Kidney glomerular epithelial cell (primary cell): Measurements from ENCODE around the gene UBA7.
"Not testable (repeated sequence)": the region's sequence is repeated elsewhere in the genome, so short reads cannot be mapped to it uniquely, and the experiment has no call there.

Experiments used
- DNase-seq: peaks from one replicate; lab custom pipeline; 2025; lab: John Stamatoyannopoulos, UW

UBA7 gene

DNA sequence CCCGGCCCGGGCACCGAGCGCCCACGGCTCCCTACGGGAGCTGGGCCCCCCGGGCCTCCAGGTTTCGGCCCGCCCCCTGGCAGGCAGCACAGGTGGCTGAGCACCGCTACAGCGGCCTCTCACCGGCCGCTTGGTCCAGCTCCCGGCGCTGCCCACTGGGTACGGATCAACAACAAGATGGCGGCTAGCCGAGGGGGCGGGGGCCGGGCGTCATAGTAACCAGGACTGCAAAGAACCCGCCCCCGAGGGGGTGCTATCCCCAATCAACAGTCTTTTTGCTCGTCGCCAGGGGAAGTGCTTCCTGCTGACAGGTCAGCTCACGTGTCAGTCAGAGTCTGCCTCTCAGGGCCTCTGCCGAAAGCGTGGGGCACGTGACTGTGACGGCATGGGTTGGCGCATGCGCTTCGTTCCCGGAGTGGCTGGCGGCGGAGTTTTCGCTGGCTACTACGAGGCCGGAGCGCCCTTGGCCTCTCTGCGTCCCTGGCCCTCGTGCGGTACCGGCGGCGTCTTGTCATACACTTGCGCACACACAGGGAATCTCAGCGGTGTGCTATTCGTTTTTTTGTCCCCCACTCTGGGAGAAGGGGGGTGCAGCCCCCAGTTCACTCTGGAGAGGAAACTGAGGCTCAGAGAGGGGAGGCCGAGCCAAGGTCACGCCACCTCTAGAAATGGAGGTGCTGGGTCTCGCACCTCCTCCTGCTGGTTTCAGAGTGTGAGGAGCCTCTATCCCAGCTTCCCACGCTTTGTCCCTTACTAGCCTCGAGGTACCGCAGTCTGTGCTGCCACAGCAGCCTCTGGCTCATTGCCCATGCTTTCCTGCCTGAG, 27.2 kb downstream of the UBA7 start, which contains the start of gene IP6K1:
IP6K1 (minus strand) TSS at position 186 of the 825 bp plus-strand sequence. CDS start 38,502 bp downstream, outside the sequence.
- peak; percentile 99 for DNase-seq

DNA sequence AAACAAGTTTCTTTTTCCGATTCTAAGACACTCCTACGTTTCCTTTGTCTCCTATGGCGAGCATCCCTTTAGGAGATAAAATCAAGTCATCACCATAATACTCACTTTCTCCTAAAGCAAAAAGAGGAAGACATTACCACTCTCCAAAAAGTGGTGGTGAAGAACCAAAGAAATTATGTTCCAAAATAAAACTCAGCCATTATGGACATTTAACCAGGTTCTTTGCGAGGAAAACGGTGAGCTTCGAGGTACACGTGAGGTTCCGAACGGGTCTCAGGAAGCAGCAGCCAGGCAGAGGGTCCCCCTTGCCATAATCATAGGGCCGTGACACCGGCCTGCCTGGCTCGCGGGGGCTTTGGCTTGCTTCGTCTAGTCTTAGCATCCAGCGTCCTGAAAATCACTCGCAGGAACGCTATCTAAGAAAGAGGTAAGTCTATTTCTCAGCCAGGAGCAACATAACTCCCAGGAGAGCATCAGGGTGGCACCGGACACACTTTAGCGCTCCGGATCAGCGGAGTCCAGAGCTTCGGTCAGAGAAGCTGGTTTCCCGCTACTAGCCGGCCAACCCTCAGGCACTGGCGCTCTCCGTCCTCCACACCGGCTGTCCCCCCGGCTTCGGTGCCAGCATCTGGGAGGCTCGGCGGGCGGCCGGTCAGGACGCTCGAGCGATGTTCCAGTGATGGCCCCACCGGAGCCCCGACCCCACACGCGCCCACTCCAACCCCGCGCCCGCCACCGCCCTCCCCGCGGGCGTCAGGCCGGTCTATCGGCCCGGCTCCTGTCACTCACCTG, 28.0 kb downstream of the UBA7 start:
- peak; percentile 8 for DNase-seq

DNA sequence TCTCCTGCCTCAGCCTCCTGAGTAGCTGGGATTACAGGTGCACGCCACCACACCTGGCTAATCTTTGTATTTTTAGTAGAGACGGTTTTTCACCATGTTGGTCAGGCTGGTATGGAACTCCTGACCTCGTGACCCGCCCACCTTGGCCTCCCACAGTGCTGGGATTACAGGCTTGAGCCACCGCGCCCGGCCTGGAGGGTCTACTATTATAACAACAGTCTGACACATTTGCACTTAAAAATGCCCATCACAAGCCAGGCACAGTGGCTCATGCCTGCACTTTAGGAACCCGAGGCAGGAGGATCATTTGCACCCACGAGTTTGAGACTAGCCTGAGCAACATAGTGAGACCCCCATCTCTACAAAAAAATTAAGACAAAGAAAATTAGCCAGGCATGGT, 31.5 kb downstream of the UBA7 start:
- DNase-seq: not testable (repeated sequence)

DNA sequence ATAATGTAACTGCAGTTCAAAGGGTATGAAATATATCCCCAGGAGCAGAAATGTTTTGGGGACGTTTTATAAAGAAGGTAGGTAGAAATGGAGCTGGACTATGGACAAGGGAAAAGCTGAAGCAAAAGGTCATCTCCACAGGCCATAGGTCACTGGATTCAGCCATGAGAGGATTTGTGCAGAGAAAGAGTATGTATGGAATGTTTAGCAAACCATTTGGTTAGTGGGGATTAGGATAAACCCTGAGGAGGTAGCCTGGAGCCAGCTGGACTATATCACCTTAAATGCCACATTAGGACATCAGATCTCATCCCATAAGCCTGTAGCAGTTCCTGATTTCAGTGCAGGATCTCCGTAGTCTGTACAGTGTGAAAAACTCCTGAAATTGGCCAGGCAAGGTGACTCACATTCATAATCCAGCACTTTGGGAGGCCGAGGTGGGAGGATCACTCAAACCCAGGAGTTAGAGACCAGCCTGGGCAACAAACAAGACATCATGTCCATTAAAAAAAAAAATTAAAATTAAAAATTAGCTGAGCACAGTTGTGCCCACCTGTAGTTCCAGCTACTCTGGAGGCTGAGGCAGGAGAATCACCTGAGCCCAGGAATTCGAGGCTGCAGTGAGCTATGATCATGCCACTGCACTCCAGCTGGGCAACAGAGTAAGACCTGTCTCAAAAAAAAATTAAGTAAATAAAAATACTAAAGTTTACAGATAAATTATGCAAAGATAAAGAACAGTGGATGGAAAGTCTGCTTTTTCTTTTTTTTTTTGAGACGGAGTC, 32.1 kb downstream of the UBA7 start:
- DNase-seq: no peak

GRCh38 chr3:49780975-49781365, 32.8 kb downstream of the UBA7 start:
- DNase-seq: not testable (repeated sequence)

DNA sequence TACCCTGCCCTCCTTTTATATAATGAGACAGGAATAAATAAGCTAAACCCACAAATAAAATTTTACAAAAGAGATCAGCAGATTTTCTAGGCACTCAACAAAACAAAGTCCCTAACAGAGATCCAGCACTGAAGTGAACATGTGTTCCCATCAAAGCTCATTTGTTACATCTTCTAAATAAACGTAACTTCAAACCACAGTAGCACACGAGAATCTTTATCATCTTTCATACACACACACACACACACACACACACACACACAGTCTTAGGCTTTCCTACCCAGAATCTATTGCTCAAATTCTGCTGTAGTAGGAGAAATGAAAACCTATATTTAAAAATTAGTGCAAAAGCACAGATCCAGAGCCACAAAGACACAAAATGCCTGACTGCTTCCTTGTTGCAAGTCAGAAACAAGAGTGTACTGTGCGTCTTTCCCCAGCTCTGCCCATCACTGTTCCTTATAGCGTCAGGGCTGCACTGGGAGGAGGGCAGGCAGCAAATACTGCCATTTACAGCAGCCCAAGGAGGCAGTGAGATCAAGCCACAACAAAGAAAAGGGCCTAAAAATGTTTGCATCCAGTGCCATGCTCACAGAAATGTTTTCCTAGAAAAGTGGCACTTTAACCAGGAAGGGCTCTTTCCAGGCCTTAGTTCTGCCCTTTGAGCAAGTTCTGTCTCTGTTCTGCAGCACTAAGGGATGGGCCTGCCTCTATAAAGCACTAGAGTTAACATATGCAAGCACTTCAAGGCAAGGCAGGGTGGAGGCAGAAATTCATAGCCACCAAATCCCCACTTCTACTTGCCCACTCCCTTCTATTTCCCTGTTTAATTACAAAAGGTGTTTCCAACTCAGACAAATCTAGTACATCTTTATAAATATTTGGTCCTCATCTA, 33.4 kb downstream of the UBA7 start:
- DNase-seq: no peak

GRCh38 chr3:49779358-49780079, 34.2 kb downstream of the UBA7 start:
- no peak for DNase-seq

DNA sequence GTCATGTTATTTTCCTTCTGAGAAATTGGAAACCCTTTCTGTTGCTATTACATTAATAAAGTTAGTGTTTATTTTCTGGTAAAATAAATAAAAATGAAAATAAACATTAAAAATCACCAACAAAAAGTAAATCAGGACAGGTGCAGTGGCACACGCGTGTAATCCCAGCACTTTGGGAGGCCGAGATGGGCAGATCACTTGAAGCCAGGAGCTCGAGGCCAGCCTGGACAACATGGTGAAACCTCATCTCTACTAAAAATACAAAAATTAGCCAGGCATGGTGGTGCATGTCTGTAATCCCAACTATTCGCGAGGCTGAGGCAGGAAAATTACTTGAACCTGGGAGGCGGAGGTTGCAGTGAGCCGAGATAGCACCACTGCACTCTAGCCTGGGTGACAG, 37.7 kb downstream of the UBA7 start:
- DNase-seq: not testable (repeated sequence)

DNA sequence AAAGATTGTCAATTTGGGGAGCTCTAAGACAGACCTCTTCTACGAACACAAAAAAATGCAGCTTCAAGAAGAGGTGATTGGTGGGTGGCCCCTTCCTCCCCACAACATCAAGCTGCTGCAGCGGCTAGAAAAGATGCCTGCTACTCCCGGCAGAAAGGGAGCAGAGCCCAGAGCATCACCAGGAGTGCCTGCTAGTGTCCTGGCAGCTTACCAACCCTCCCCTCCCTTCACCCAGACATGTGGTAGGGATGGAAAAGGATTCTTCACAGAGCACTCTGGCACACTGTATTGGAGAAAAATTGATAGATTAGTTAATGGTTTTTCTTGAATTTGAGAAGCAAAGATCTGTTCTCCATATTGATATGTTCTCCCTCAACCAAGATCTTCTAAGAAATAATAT, 38.2 kb downstream of the UBA7 start:
- no peak for DNase-seq

- DNase-seq: no peak
Measured at GRCh38 chr3:49772703-49773102, 41.0 kb downstream of the UBA7 start.

- no peak for DNase-seq
Measured at GRCh38 chr3:49771340-49771938, 42.3 kb downstream of the UBA7 start.

DNA sequence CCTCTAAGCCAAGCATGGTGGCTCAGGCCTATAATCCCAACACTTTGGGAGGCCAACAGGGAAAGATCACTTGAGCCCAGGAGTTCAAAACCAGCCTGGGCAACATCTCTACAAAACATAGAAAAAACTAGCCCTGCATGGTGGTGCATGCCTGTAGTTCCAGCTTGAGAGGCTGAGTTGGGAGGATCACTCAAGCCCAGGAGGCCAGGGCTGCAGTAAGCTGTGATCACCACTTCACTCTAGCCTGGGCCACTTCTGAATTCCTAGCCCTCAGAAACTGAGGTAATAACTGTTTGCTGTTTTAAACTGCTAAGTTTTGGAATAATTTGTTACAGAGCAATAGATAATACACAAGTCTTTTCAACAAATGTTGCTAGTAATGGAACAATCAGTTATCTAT, 43.8 kb downstream of the UBA7 start:
- DNase-seq: no peak

DNA sequence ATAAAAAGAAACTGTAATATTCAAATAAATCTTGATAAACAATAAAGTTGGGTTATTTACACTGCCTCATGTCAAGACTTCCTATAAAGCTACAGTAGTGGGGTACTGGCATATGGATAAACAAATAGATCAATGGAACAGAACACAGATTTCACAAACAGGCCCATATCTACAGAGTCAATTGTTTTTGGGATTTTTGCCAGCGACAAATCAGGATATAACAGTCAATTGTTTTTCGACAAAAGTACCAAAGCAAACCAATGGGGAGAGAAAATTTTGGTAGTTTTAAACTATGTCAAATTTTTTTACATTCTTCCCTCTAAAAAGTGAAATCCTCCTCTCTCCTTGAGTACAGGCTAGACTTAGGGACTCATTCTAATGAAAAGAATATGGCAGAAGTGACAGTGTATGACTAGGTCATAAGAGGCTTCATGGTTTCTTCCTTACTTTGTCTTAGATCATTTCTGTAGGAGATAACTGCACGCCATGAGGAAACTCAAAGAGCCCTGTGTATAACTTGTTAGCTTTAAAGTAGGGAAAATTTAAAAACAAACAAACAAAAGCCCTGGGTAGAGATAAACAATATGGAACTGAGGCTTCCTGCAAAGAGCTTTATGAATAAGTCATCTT, 44.4 kb downstream of the UBA7 start:
- no peak for DNase-seq

DNA sequence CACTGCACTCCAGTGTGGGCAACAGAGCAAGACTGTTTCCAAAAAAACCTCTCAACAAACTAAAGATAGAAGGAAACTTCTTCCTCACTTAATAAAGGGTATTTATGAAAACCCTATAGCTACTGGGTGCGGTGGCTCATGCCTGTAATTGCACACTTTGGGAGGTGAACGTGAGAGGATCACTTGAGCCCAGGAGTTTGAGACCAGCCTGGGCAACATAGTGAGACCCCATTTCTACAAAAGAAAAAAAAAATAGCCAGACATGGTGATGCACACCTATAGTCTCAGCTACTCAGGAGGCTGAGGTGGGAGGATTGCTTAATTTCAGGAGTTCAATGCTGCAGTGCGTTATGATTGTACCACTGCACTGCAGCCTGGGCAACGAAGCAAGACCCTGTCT, 49.8 kb downstream of the UBA7 start:
- DNase-seq: no peak

- no peak for DNase-seq
Measured at GRCh38 chr3:49761661-49762060, 52.1 kb downstream of the UBA7 start.

DNA sequence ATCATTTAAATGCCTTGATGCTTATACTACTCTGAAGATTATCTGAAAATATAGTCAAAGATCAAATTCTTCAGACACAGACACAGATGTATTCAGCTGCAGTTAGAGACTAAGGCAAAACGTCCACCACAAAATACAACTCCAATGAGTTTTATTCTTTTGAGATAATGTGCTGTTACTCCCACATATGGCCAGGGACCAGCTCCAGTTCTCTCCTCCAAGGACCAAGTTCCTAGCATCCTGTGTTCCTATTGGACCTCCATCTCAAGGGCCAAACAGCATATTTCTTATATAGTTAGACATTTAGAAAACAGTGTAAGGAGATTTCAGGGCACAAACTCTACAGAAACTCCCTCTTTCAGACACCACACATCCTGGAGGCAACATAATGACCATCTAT, 54.5 kb downstream of the UBA7 start:
- DNase-seq: no peak

DNA sequence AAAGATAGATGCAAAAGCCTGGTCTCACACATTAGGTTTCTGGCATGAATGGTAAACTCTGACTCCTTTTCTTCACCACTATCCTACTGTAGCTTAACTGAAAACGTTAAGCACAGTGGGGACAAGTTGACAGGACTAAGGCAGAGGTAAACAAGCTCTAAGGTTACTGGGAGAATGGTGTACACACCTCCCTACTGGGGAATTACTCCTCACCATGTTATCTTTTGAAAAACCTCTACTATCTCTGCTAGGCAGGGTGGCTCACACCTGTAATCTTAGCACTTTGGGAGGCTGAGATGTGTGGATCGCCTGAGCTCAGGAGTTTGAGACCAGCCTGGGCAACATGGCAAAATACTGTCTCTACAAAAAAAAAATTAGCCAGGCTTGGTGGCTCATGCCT, 56.6 kb downstream of the UBA7 start:
- DNase-seq: no peak

DNA sequence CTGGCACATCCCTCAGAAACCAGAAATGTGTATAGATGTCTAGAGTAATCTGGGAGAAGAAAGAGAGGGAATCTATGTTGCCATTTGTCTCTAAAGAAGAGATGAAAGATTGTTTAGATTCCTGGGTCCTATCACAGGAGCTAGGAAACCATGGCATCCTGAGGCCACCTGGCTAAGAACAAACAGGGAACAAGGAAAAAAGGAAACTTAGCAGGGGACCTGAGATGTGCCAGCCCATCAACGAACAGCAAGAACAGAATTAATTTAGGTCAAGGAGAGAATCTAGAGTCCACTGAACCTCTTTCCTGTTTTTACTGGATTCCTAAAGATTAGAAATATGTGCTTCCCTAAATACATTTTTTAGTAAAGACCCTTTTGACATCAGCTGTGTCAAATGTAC, 57.7 kb downstream of the UBA7 start:
- no peak for DNase-seq
